Non-pigmented ciliary epithelial cell (primary cell): ENCODE data around the gene NAA35.

Source experiments
- DNase-seq: peaks from one replicate; pipeline ENCODE4 v3.0.0-alpha.2; 2010; ENCODE audit warnings: low read depth

Gene NAA35

DNA sequence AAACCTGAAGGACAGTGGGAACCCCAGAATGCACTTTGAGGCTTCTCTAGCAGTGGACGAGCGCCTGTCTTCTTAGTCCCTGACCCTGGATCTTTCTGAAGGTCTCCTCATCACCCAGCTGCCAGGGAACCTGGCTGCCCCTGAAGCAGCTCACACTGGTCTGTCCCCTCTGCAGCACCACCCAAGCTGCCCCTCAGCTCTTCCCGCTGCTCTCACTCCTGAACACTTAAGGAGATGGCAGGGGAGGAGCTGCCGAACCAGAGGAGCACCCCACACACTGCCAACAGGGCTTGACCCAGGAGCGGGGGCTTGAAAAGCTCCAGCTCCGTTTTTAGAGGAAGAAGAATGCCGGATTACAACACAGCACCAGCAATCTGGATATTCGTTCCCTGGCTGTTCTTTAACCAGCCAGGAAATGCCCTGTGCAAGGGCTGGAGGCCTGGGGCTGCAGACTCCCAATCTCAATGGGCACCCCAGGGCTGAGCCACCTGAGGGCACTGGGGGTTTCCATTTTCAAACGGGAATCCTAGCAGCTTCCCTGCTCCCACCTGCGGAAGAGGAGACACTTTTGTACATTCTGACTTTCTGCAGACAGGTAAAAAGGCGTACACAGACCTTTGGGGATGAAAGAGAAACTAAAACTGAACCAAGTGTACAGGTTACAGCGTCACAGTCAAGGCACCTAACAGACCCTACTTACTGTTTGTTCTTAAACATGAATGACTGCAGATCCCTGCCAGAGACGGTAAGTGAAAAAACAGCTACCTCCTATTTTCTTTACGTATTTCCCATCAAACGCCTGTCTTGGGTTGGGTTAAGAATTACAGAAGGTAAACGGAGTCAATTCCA is 122.1 kb downstream of the NAA35 start:
- DNase-seq, result no peak

DNA sequence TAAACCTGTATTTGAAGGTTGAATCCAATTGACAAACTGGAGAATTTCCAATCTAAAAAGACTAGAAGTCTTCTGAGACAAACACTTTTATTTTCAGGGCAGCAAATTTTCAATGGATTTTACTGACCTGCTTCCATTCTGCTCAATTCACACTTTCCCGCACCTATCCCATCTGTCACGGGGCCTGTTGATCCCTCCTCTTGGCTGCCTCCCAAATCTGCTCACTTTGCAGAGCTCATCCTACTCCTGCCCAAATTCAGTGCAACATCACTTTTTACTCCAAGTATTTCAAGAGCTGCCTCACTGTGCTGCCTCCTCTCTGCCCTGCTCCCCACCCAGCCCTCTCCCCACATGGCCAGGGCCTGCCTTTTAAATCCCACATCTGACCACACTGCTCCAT is 123.3 kb downstream of the NAA35 start:
- DNase-seq, result no peak

DNA sequence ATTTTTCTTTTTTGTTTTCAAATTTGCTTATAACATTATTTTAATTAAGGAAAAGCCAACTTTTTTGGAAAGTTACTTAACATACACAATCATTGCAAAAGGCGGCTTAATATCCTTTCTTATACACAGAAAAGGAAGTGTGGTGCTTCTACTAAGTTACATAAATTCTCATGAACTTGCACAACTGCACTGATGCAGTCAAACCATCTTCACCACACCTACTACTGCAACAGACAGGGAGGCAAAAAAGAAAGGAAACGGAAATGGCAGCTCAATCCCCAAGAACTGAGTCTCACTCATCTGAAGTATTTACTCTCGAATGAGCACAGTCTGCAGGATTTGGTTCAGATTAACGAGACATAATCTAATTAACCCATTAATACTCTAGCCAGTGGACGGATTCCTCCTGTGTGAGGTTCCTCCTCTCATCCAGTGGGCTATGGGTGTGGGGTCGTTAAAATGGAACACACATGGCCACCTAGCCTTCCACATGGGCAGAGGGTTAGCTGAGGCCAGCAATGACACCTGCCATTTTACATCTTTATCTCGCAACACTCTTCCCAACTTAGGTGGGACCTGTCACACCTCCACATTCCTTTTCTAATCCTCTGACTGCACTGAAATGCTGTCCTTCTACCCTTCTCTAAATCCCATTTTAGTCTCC is 128.4 kb downstream of the NAA35 start:
- no peak for DNase-seq
